ENCODE measurements around the gene SHCBP1. TPM values are rescaled to one million over a fixed set of nuclear protein-coding genes. Genes with fewer than 3 reads are reported as not detected.

SHCBP1 gene
- total RNA-seq = 10 to 100 TPM; 37.0 to 37.6 TPM

GRCh38 chr16:46621006-46621933 is at the start of gene SHCBP1:
Gene SHCBP1 (minus strand): TSS chr16:46621379. CDS start chr16:46621359, 20 bp downstream.
- no peak for TF ChIP-seq CTCF (IDR thresholded peaks at IDR 0.05)

DNA sequence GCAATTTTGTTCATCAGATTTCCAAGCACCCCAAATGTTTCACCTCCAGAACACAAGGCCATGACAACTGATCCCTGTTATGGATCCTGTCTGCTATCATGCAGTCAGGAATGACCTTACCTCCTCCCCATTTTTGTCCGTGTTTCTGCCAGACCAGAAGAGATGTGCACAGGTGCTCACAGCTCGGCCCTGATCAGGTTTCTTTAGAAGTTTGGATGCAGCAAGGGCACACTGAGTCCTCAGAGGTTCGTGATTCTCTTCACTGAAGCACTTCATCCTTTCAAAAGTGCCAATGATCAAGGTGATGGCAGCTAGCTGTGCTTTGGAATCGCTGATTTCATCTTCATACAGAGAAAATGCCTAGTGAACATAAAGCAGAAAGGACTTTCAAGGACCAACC is 40.9 kb upstream of the SHCBP1 start:
- Mint-ChIP-seq H3K4me3 (no peak overlapping the region), H3K36me3 (ENCODE audit: low read depth) (peaks cover 28% of the 10 kb centered on the region), H3K9me3 (no peaks in the 10 kb centered on the region), H3K27me3 (no peaks in the 10 kb centered on the region), H3K4me1 (ENCODE audit: low read depth) (peaks cover 12% of the 10 kb centered on the region), H3K27ac (peak overlapping the region; percentile 46)
- DNase-seq = no peak
- CTCF ChIA-PET = interaction anchor here (5.5 kb wide), 1 partner anchor 12 kb away, joined by 31 read pairs; no protein-coding TSS in a partner anchor
- POLR2A ChIA-PET = no interaction called here
- ATAC-seq = no peak
- no peak for TF ChIP-seq CTCF (IDR thresholded peaks at IDR 0.05)
- intact Hi-C loops (cut with micrococcal nuclease) = no loop called here

More at GRCh38 chr16:46621006-46621933, at the start of gene SHCBP1:
- Mint-ChIP-seq H3K4me3 (peak within 1 kb of the TSS; percentile 96), H3K27ac (peak within 1 kb of the TSS; percentile 83), H3K4me1 (ENCODE audit: low read depth) (peaks cover 13% of the 10 kb centered on the region), H3K27me3 (peaks cover 4% of the 10 kb centered on the region), H3K9me3 (no peaks in the 10 kb centered on the region), H3K36me3 (ENCODE audit: low read depth) (peaks cover 22% of the 10 kb centered on the region)
- POLR2A ChIA-PET = interaction anchor here (0.6 to 1.4 kb wide), 5 partner anchors 11 to 70 kb away, joined by 3 to 5 read pairs (median 3); no protein-coding TSS in a partner anchor
- CTCF ChIA-PET = interaction anchor here (0.5 to 2.2 kb wide), 4 partner anchors 10 to 520 kb away, joined by 3 to 10 read pairs (median 3); no protein-coding TSS in a partner anchor
- peak; percentile 97 for ATAC-seq
- intact Hi-C loops (cut with micrococcal nuclease) = no loop called here
- peak; percentile 92 for DNase-seq

DNA sequence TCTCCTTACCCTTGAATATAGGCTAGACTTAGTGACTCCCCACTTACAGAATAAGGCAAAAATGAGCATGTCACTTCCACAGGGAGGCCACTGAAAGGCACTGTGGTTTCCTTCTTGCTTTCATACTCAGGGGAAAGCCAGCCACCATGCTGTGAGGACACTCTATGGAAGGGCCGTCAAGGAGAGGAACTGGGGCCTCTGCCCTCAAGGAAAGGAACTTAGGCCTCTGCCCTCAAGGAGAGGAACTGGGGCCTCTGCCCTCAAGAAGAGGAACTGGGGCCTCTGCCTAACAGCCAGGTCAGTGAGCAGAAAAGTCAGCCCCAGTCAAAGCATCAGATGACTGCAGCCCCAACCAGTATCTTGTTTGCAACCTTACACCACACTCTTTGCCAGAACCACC is 37.7 kb upstream of the SHCBP1 start:
- POLR2A ChIA-PET = interaction anchor here (0.7 to 0.9 kb wide), 2 partner anchors 25 to 166 kb away, joined by 3 read pairs; no protein-coding TSS in a partner anchor
- CTCF ChIA-PET = interaction anchor here (0.9 to 5.5 kb wide), 2 partner anchors 10 to 16 kb away, joined by 3 to 31 read pairs; no protein-coding TSS in a partner anchor
- Mint-ChIP-seq H3K27me3 (no peaks in the 10 kb centered on the region), H3K27ac (peak overlapping the region; percentile 68), H3K4me1 (ENCODE audit: low read depth) (peaks cover 12% of the 10 kb centered on the region), H3K4me3 (no peak overlapping the region), H3K9me3 (no peaks in the 10 kb centered on the region), H3K36me3 (ENCODE audit: low read depth) (peaks cover 22% of the 10 kb centered on the region)
- intact Hi-C loops (cut with micrococcal nuclease) = no loop called here
- DNase-seq = peak; percentile 51
- TF ChIP-seq CTCF (IDR thresholded peaks at IDR 0.05) = no peak
- peak; percentile 93 for ATAC-seq

- POLR2A ChIA-PET = no interaction called here
- Mint-ChIP-seq H3K9me3 (no peaks in the 10 kb centered on the region), H3K4me3 (no peak overlapping the region), H3K36me3 (ENCODE audit: low read depth) (no peaks in the 10 kb centered on the region), H3K4me1 (ENCODE audit: low read depth) (no peaks in the 10 kb centered on the region), H3K27me3 (no peaks in the 10 kb centered on the region), H3K27ac (no peak overlapping the region)
- no peak for DNase-seq
- ATAC-seq = no peak
- intact Hi-C loops (cut with micrococcal nuclease) = no loop called here
- no peak for TF ChIP-seq CTCF (IDR thresholded peaks at IDR 0.05)
- CTCF ChIA-PET = no interaction called here
These were observed 30.1 kb upstream of the SHCBP1 start for GRCh38 chr16:46651305-46651704.

DNA sequence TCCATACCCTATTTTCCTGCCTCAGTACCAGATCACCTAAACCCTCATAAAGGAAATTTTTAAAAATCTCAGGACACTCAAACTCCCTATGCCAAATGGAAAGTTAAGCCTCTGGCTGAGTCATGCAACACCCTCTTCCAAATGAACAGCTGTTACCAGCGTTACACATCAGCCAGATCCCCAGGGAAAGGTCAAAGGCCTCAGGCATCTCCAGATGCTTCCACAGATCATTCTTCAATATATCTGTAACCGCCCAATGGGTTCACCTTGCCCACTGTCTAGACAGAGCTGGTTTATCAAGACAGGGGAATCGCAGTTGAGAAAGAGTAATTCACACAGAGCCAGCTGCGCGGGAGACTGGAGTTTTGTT is 29.1 kb upstream of the SHCBP1 start:
- ChIA-PET CTCF (no interaction called here), POLR2A (no interaction called here)
- Mint-ChIP-seq H3K4me3 (no peak overlapping the region), H3K36me3 (ENCODE audit: low read depth) (no peaks in the 10 kb centered on the region), H3K27ac (no peak overlapping the region), H3K9me3 (no peaks in the 10 kb centered on the region), H3K4me1 (ENCODE audit: low read depth) (no peaks in the 10 kb centered on the region), H3K27me3 (no peaks in the 10 kb centered on the region)
- ATAC-seq (no peak), DNase-seq (no peak)
- intact Hi-C loops (cut with micrococcal nuclease) = no loop called here
- TF ChIP-seq CTCF (IDR thresholded peaks at IDR 0.05) = no peak

All from activated CD8-positive, alpha-beta T cell treated with anti-CD3 and anti-CD28 coated beads for 36 hours (primary cell).